Measurements from ENCODE around the gene MAP10.

MAP10 gene

DNA sequence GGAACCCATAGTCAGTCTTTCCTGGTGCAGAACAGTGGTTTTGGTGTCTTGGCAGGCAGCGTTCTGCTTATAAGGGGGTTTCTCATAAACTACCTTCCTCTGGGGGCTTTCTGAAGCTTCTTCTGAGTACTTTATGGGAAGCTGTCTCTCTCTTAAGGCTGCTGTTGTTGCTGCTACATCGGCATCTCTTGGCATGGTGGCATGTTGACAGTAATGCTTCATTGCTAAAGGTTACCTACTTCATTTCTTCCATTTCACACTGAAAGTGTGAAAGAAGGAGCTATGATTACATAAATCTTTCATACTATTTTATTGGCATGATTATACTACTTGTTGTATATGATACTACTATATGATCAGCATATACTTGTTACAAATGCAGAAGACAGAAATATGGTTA, 6.3 kb upstream of the MAP10 start:
- no peak for FAIRE-seq

DNA sequence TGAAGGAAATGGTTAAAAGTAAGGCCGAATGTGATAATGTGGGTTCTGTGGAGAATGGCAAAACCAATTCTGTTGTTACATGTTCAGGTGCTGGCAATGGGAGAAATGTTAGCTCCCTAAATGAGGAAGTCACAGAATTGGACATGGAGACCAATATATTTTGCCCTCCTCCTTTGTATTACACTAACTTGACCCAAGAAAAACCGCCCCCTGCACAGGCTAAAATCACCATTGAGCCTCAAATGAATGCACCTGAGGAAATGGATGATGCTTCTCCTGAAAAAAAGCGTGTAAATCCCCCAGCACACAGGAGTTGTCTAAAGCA, 932 bp downstream of the MAP10 start:
- no peak for FAIRE-seq

- FAIRE-seq, result no peak
Observed at GRCh38 chr1:232810856-232811255, 5.6 kb downstream of the MAP10 start.

- FAIRE-seq, result no peak
Observed at GRCh38 chr1:232812560-232812959, 7.3 kb downstream of the MAP10 start.

- FAIRE-seq, result no peak
Observed at GRCh38 chr1:232813097-232813496, 7.9 kb downstream of the MAP10 start.

DNA sequence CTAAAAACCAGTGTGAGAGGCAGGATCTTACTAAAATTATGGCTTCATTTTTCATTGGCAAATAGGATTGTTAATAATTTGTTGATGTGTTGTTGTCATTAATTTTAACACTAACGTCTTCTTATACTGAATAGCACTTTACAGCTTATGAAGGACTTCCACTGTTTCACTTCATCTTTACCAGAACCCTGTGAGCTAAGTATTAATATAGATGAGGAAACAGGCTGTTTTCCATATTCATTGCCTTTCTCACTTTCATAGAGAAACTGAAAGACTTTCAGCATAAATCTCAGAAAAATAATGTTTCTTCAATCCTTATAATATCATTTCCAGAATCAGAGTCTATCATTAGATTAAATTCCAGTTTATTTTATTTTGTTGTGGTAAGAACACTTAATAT, 8.5 kb downstream of the MAP10 start:
- no peak for FAIRE-seq

- no peak for FAIRE-seq
Observed at GRCh38 chr1:232816324-232816723, 11.1 kb downstream of the MAP10 start.

- FAIRE-seq, result no peak
Observed at GRCh38 chr1:232818040-232818439, 12.8 kb downstream of the MAP10 start.

DNA sequence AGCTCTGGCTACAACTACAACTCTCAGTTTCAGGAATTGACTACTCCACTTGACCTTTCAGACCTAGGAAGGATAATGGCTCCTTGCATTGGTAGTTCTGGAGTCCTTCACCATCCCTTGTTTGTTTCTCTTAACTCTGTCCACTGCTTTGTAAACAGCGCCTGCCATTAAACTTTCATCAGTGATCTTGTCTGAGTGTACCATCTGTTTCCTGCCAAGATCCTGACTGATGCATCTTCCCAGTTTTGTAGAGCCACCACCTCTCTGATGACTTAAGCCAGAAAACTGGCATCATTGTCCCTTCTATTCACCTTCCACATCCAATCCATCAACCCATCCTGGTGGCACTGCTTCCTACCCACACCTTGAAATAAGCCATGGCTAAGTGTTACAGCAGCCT, 15.2 kb downstream of the MAP10 start:
- FAIRE-seq, result no peak

DNA sequence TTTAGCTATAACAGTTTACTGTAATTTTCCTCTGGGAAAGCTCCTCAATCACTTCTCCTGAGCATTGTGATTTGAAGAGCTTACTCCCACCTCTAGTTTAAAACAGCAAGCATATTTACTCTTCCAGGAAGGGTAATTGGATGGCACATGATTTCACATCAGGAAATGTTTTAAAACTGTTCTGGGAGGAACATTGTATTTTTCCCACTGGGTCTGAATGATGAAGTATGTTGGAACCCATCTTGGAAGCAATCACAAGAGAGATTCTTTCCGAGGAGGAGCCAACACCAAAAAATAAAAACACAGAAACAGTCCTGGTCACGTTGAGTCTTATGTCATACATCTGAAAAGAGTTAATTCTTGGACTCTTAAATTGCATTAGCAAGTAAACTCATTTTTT, 17.3 kb downstream of the MAP10 start:
- FAIRE-seq, result no peak

- no peak for FAIRE-seq
Observed at GRCh38 chr1:232826318-232826717, 21.1 kb downstream of the MAP10 start.

- no peak for FAIRE-seq
Observed at GRCh38 chr1:232830661-232831060, 25.4 kb downstream of the MAP10 start.

GRCh38 chr1:232831895-232832294, 26.7 kb downstream of the MAP10 start:
- FAIRE-seq, result no peak

- FAIRE-seq, result no peak
Observed at GRCh38 chr1:232834066-232834465, 28.9 kb downstream of the MAP10 start.

GRCh38 chr1:232835166-232835565, 29.9 kb downstream of the MAP10 start:
- no peak for FAIRE-seq

- no peak for FAIRE-seq
Observed at GRCh38 chr1:232837087-232837486, 31.9 kb downstream of the MAP10 start.

GRCh38 chr1:232841823-232842565, 36.8 kb downstream of the MAP10 start:
- no peak for FAIRE-seq

DNA sequence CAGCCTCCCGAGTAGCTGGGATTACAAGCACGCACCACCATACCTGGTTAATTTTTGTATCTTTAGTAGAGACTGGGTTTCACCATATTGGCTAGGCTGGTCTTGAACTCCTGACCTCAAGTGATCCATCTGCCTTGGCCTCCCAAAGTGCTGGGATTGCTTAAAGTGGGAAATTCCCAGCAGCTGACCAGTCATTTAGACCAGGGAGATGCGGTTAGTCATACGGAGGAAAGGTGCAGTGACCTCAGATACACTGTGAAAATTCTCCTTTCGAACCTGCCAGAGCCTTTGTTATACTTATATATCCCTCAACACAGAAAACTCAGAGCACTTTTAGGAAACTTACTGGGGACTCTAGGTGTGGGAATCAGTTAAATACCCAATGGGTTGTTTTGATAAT, 39.6 kb downstream of the MAP10 start:
- no peak for FAIRE-seq

GRCh38 chr1:232845406-232845955, 40.3 kb downstream of the MAP10 start:
- FAIRE-seq, result no peak

DNA sequence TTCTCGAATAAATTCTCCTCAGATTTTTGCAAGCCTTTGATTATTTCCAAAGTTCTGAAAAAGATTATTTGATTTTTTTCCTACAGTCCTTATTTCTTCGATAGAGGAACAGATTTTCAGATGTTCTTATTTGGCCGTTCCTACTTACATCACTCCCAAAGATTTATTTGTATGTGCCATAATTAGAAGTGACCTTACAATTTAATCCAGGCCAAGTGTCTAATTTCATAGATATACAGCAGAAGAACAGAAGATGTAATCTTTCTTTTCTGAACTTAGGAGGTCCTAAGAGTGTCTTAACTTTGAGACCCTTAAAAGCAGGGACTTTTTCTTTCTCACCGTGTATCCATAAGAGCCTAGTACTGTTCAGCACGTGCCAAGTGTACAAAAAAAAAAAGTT, 46.3 kb downstream of the MAP10 start:
- no peak for FAIRE-seq

GRCh38 chr1:232853994-232854797, 49.0 kb downstream of the MAP10 start:
- no peak for FAIRE-seq

- FAIRE-seq, result no peak
Observed at GRCh38 chr1:232854798-232855159, 49.6 kb downstream of the MAP10 start.

DNA sequence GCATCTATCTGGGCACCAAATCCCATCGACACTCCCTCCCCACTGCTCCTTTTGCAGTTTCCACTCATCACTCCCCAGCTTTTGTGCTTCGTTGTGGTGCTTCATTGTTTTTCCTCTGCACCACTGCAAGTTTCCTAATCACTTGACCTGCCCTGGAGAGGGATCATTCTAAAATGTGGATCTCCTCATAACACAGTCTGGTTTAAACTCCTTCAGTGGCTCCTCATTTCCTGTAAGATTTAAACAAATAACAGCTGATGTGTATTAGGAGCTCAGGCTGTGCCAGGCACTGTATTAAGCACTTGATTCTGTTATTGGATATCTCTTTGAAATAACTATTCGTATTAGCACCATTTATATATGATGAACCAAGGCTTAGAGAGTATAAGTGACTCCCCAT, 51.3 kb downstream of the MAP10 start:
- FAIRE-seq, result no peak
